Measurements from ENCODE around the gene ANKRD33B.

DNA sequence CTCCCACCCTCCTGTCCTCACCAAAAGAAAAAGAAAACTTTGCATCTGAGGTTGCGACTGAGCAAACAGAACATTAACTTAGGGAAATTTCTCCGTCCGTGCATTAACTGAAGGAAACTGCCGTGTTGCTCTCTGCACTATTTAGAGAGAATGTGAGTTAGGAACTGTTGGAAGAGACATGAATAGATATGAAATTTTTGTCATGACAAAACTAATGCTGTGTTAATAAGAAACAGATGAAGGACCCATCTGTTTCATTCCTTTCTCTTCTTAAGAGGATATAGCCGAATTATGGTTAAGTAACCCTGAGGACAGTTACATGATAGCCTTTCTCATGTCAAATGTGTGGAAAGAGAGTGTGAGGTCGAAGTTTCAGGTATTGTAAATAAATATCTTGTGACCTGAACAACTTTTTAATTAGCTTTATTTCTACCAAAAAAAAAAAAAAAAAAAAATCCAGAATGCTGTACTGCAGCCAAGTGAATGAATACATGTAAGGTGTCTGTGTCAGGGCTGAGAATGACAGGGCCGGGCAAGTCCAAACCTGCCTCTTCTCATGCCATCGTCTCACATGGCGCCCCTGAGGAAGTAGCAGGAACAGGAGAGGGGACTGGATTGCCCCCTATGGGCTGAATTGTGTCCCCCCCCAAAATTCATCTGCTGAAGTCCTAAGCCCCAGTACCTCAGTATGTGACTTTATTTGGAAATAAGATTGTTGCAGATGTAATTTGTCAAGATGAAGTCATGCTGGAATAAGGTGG, 35.6 kb upstream of the ANKRD33B start:
- TF ChIP-seq CTCF (IDR thresholded peaks at IDR 0.05) (no peak), POLR2A (IDR thresholded peaks at IDR 0.05) (no peak)

Data from heart left ventricle (tissue), 13 donors.